H1 (cell line): ENCODE data around the gene RBFOX1. TPM values are rescaled to one million over a fixed set of nuclear protein-coding genes. Genes with fewer than 3 reads are reported as not detected.

Experiments used
- CTCF ChIA-PET: fragments of 300-600 bp; sonication (Branson Sonifier 250); formaldehyde crosslinking; loops from one replicate; lab custom pipeline; 2021; ENCODE audit not compliant: partially characterized antibody; lab: Charles Lee
- POLR2A ChIA-PET: fragments of 300-600 bp; sonication (Branson Sonifier 250); formaldehyde crosslinking; loops from one replicate; lab custom pipeline; 2021; ENCODE audit warnings: inconsistent platforms; ENCODE audit not compliant: partially characterized antibody; lab: Charles Lee
- DNase-seq, 2 experiments: peaks; one replicate each; pipeline versions ENCODE4 v3.0.0 to v3.0.0-alpha.2; 2010 to 2022; ENCODE audit warnings: low spot score in 2 of 2, low read depth in 1 of 2, mixed read lengths in 1 of 2
- FAIRE-seq: peaks from 2 replicates; lab custom pipeline; 2011; peaks lifted over from hg19 to GRCh38; lab: Jason Lieb, UNC
- H2AFZ ChIP-seq: 2 replicates; pipeline ENCODE4 v1.8.1; 2012; ENCODE audit warnings: low read length, inconsistent platforms
- H2AK5ac ChIP-seq: 2 replicates; pipeline ENCODE4 v1.6.1; 2013; ENCODE audit warnings: low read depth, low read length
- H2BK120ac ChIP-seq: replicated peaks from 2 replicates; pipeline ENCODE3; 2013; ENCODE audit warnings: low read depth, low read length, inconsistent platforms
- H2BK12ac ChIP-seq: 2 replicates; pipeline ENCODE4 v1.6.1; 2013; ENCODE audit warnings: low read depth, low read length
- H2BK15ac ChIP-seq: 2 replicates; pipeline ENCODE4 v1.6.1; 2013; ENCODE audit warnings: low read length
- H2BK20ac ChIP-seq: 2 replicates; pipeline ENCODE4 v1.6.1; 2013; ENCODE audit warnings: low read length
- H2BK5ac ChIP-seq: 2 replicates; pipeline ENCODE4 v1.6.1; 2013; ENCODE audit warnings: low read depth, low read length
- H3K14ac ChIP-seq: 2 replicates; pipeline ENCODE4 v1.6.1; 2013; ENCODE audit warnings: inconsistent platforms; ENCODE audit not compliant: insufficient read length
- H3K18ac ChIP-seq: 2 replicates; pipeline ENCODE4 v1.6.1; 2013; ENCODE audit warnings: low read length; ENCODE audit errors: extremely low read depth
- H3K23ac ChIP-seq: 2 replicates; pipeline ENCODE4 v1.6.1; 2013; ENCODE audit warnings: inconsistent platforms; ENCODE audit not compliant: insufficient read length
- H3K23me2 ChIP-seq: 2 replicates; pipeline ENCODE4 v1.6.1; 2013; ENCODE audit warnings: low read depth, low read length
- H3K27ac ChIP-seq: 2 replicates; pipeline ENCODE4 v1.6.1; 2011; ENCODE audit warnings: low read depth, low read length, inconsistent platforms
- H3K27me3 ChIP-seq, 4 experiments: replicated peaks in 1 of 4; 1 replicate in 1 of 4; 2 replicates in 3 of 4; pipeline versions ENCODE4 v1.6.1 to v1.8.1; 2011 to 2013; ENCODE audit warnings: low read length in 3 of 4, mild to moderate bottlenecking in 3 of 4, inconsistent platforms in 2 of 4, mixed read lengths in 2 of 4, moderate library complexity in 1 of 4; ENCODE audit not compliant: control insufficient read depth in 3 of 4, insufficient read depth in 3 of 4; ENCODE audit errors: extremely low read depth in 1 of 4
- H3K36me3 ChIP-seq, 4 experiments: 2 replicates each; pipeline versions ENCODE4 v1.6.1 to v1.8.1; 2011 to 2013; ENCODE audit warnings: mild to moderate bottlenecking in 4 of 4, low read length in 3 of 4, moderate library complexity in 2 of 4, control low read depth in 1 of 4, inconsistent platforms in 1 of 4; ENCODE audit not compliant: insufficient read depth in 4 of 4, control insufficient read depth in 2 of 4
- H3K4ac ChIP-seq: replicated peaks from 2 replicates; pipeline ENCODE3; 2013; ENCODE audit warnings: low read length, low read depth, mixed read lengths, inconsistent platforms; ENCODE audit not compliant: insufficient read length
- H3K4me1 ChIP-seq, 4 experiments: replicated peaks in 1 of 4; 1 replicate in 1 of 4; 2 replicates in 3 of 4; pipeline versions ENCODE4 v1.6.1 to v1.8.1; 2011 to 2013; ENCODE audit warnings: low read length in 3 of 4, inconsistent platforms in 2 of 4, mixed read lengths in 1 of 4; ENCODE audit not compliant: insufficient read depth in 4 of 4, control insufficient read depth in 3 of 4
- H3K4me2 ChIP-seq, 2 experiments: 2 replicates each; pipeline versions ENCODE4 v1.6.1 to v1.8.1; 2011 to 2013; ENCODE audit warnings: low read depth in 2 of 2, low read length in 2 of 2, control low read depth in 1 of 2, inconsistent platforms in 1 of 2, mild to moderate bottlenecking in 1 of 2; ENCODE audit not compliant: insufficient read depth in 1 of 2
- H3K4me3 ChIP-seq, 4 experiments: fragments of 200-600, 300-600 bp in 1 of 4; sonication (generic), shearing (Covaris generic), sonication (Bioruptor Twin) in 1 of 4; 2 replicates each; pipeline versions ENCODE4 v1.5.1 to v1.8.1; 2011 to 2016; ENCODE audit warnings: low read length in 4 of 4, low read depth in 3 of 4, control low read depth in 2 of 4, inconsistent platforms in 2 of 4, mild to moderate bottlenecking in 2 of 4, mixed read lengths in 1 of 4, moderate library complexity in 1 of 4; ENCODE audit not compliant: insufficient read depth in 2 of 4; ENCODE audit errors: extremely low read depth in 1 of 4
- H3K56ac ChIP-seq: replicated peaks from 2 replicates; pipeline ENCODE3; 2013; ENCODE audit warnings: low read depth, mild to moderate bottlenecking, mixed read lengths, low read length, inconsistent platforms; ENCODE audit not compliant: insufficient read length
- H3K79me1 ChIP-seq: 2 replicates; pipeline ENCODE4 v1.6.1; 2013; ENCODE audit warnings: low read depth, low read length, control low read depth
- H3K79me2 ChIP-seq, 2 experiments: 2 replicates each; pipeline versions ENCODE4 v1.6.1 to v1.8.1; 2012 to 2013; ENCODE audit warnings: low read length in 2 of 2, mild to moderate bottlenecking in 2 of 2, inconsistent platforms in 1 of 2; ENCODE audit not compliant: insufficient read depth in 2 of 2, control insufficient read depth in 1 of 2
- H3K9ac ChIP-seq, 4 experiments: replicated peaks in 1 of 4; 1 replicate in 1 of 4; 2 replicates in 3 of 4; pipeline versions ENCODE4 v1.6.1 to v1.8.1; 2011 to 2013; ENCODE audit warnings: low read depth in 3 of 4, low read length in 3 of 4, control low read depth in 2 of 4, mild to moderate bottlenecking in 2 of 4, moderate library complexity in 2 of 4, inconsistent platforms in 1 of 4; ENCODE audit errors: extremely low read depth in 1 of 4
- H3K9me3 ChIP-seq, 2 experiments: 2 replicates each; pipeline versions ENCODE4 v1.6.1 to v1.8.1; 2012 to 2013; ENCODE audit warnings: mild to moderate bottlenecking in 2 of 2, moderate library complexity in 2 of 2, control low read depth in 1 of 2, inconsistent platforms in 1 of 2, low read depth in 1 of 2, low read length in 1 of 2, mixed read lengths in 1 of 2; ENCODE audit not compliant: insufficient read depth in 2 of 2
- H4K20me1 ChIP-seq, 2 experiments: replicated peaks in 1 of 2; 2 replicates each; pipeline versions ENCODE3 to v1.8.1; 2011 to 2013; ENCODE audit warnings: inconsistent platforms in 2 of 2, low read length in 2 of 2, mild to moderate bottlenecking in 1 of 2; ENCODE audit not compliant: insufficient read depth in 2 of 2, control insufficient read depth in 1 of 2
- H4K5ac ChIP-seq: 2 replicates; pipeline ENCODE4 v1.6.1; 2013; ENCODE audit warnings: low read length, low read depth, mixed read lengths, inconsistent platforms; ENCODE audit not compliant: insufficient read length
- H4K8ac ChIP-seq: 2 replicates; pipeline ENCODE4 v1.8.0; 2013; ENCODE audit warnings: mild to moderate bottlenecking, moderate library complexity, low read length, inconsistent platforms; ENCODE audit not compliant: insufficient read depth; ENCODE audit errors: extremely low read depth
- H4K91ac ChIP-seq: replicated peaks from 2 replicates; pipeline ENCODE3; 2013; ENCODE audit warnings: low read length, mixed read lengths, inconsistent platforms; ENCODE audit not compliant: insufficient read length
- CBX8 ChIP-seq: fragments of 300-800, 300-1000 bp; sonication (generic); IDR thresholded peaks from 2 replicates; pipeline ENCODE4 v1.7.1; 2016; ENCODE audit warnings: low read depth, low read length, borderline replicate concordance
- CREB1 ChIP-seq: IDR thresholded peaks from 2 replicates; pipeline ENCODE4 v1.6.1; 2012; ENCODE audit warnings: inconsistent platforms
- E2F6 ChIP-seq: IDR thresholded peaks from 2 replicates; pipeline ENCODE4 v1.6.1; 2012; ENCODE audit warnings: inconsistent platforms
- EP300 ChIP-seq, 2 experiments: IDR thresholded peaks; 1 replicate in 1 of 2; 2 replicates in 1 of 2; pipeline ENCODE4 v1.6.1; 2011 to 2012; ENCODE audit warnings: low read depth in 2 of 2, low read length in 2 of 2, mild to moderate bottlenecking in 2 of 2, borderline replicate concordance in 1 of 2, inconsistent platforms in 1 of 2, moderate library complexity in 1 of 2
- HDAC6 ChIP-seq: IDR thresholded peaks from one replicate; pipeline ENCODE4 v1.7.1; 2012; ENCODE audit warnings: low read depth, mild to moderate bottlenecking, inconsistent platforms, low read length, moderate library complexity
- JUN ChIP-seq: IDR thresholded peaks from 2 replicates; pipeline ENCODE4 v1.6.1; 2011; ENCODE audit warnings: low read depth, mild to moderate bottlenecking, improper control_type of control experiment, low read length
- MAFK ChIP-seq: IDR thresholded peaks from 2 replicates; pipeline ENCODE4 v1.6.1; 2012; ENCODE audit warnings: low read depth, mild to moderate bottlenecking, improper control_type of control experiment, low read length
- POLR2A ChIP-seq, 2 experiments: IDR thresholded peaks; 1 replicate in 1 of 2; 2 replicates in 1 of 2; pipeline ENCODE4 v1.6.1; 2011; ENCODE audit warnings: low read depth in 2 of 2, low read length in 2 of 2, mild to moderate bottlenecking in 2 of 2; ENCODE audit errors: control extremely low read depth in 1 of 2
- RFX5 ChIP-seq: IDR thresholded peaks from 2 replicates; pipeline ENCODE4 v1.6.1; 2011; ENCODE audit warnings: low read depth, low read length, improper control_type of control experiment, borderline replicate concordance
- SAP30 ChIP-seq: fragments of 300-600 bp; sonication (generic); IDR thresholded peaks from 2 replicates; pipeline ENCODE4 v1.7.1; 2012; ENCODE audit warnings: low read length, moderate library complexity, mild to moderate bottlenecking, inconsistent platforms; ENCODE audit not compliant: insufficient read depth, insufficient replicate concordance
- SIN3A ChIP-seq, 2 experiments: IDR thresholded peaks in 1 of 2; conservative IDR thresholded peaks in 1 of 2; 2 replicates each; pipeline ENCODE4 v1.6.1; 2011 to 2012; ENCODE audit warnings: low read length in 2 of 2, improper control_type of control experiment in 1 of 2, low read depth in 1 of 2, mild to moderate bottlenecking in 1 of 2
- SP1 ChIP-seq: IDR thresholded peaks from 2 replicates; pipeline ENCODE4 v1.6.1; 2011; ENCODE audit warnings: low read depth, low read length
- ZNF274 ChIP-seq: IDR thresholded peaks from 2 replicates; pipeline ENCODE4 v1.7.0; 2012; ENCODE audit warnings: low read length, borderline replicate concordance; ENCODE audit errors: extremely low read depth
- WGBS, 2 experiments: shearing (Covaris generic) in 1 of 2; methylation state at CpG; one replicate each; pipeline versions ENCODE4 v1.1.6 to v1.1.7; 2013 to 2015; ENCODE audit warnings: low lambda C conversion rate in 2 of 2, mixed read lengths in 2 of 2, inconsistent platforms in 1 of 2, low coverage in 1 of 2, missing lambda C conversion rate in 1 of 2; ENCODE audit not compliant: insufficient replicate concordance in 2 of 2, insufficient coverage in 1 of 2, insufficient read length in 1 of 2; ENCODE audit errors: extremely low coverage in 1 of 2, missing lambda C conversion rate in 1 of 2; 5-methylcytosine and 5-hydroxymethylcytosine counted together
- polyA plus RNA-seq, 7 experiments: library from polyadenylated mRNA; depleted of rRNA in 3 of 7; stranded (reverse) in 5 of 7; unstranded in 2 of 7; fragments of >200 nt in 5 of 7; fragments of 200-250 nt in 2 of 7; gene quantifications; 1 replicate in 5 of 7; 2 replicates in 1 of 7; 4 replicates in 1 of 7; pipeline versions ENCODE4 v1.2.1 to v1.2.3, GENCODE V29; 2011 to 2013; ENCODE audit warnings: missing spikeins in 2 of 7, mixed read lengths in 2 of 7
- total RNA-seq: library from RNA; stranded (reverse); fragmentation: NEBNext Ultra II Directional; extraction: Animal tissue kit (Norgen Biotek cat#: 25700); gene quantifications from 2 replicates; pipeline ENCODE4 v1.2.1, GENCODE V29; 2021

RBFOX1 gene
- total and polyA plus RNA-seq, 2 of the 8 experiments (the other 6 are each of a cell fraction or from before 2014, with no cell fraction given): 1.7 to 2.8 TPM

- no peaks in the 10 kb centered on the region for H3K23me2 ChIP-seq
- no peak overlapping the region for H2AK5ac ChIP-seq
- H2BK120ac ChIP-seq: no peak overlapping the region
- no peak overlapping the region for H2BK20ac ChIP-seq
- H2BK15ac ChIP-seq: no peak overlapping the region
- H3K4me3 ChIP-seq: no peak overlapping the region
- H2BK12ac ChIP-seq: no peak overlapping the region
- no peak overlapping the region for H3K4ac ChIP-seq
- no peaks in the 10 kb centered on the region for H3K79me1 ChIP-seq
- H2BK5ac ChIP-seq: no peak overlapping the region
- FAIRE-seq (no peak), DNase-seq (no peak)
- no peak overlapping the region for H4K8ac ChIP-seq
- no peaks in the 10 kb centered on the region for H3K79me2 ChIP-seq
- no peak overlapping the region for H3K4me2 ChIP-seq
- H3K56ac ChIP-seq: no peak overlapping the region
- H2AFZ ChIP-seq: no peak overlapping the region
- WGBS, 2 experiments: 96% methylated on average over 10 of the region's 10 CpGs; no CpG with 5 or more reads in 1 of the 2 experiments
- no peak overlapping the region for H4K5ac ChIP-seq
- H3K18ac ChIP-seq: no peak overlapping the region
- ChIA-PET CTCF (no interaction called here), POLR2A (no interaction called here)
- H3K9ac ChIP-seq: no peak overlapping the region
- TF ChIP-seq RFX5 (no peak), JUN (no peak), MAFK (no peak), HDAC6 (no peak), CBX8 (no peak), SP1 (no peak), SIN3A (conservative IDR thresholded peaks at IDR 0.05 in 1 of 2, IDR thresholded peaks at IDR 0.05 in 1 of 2; ENCODE audit: low read depth in 1 of 2, low read length in 2 of 2) (no peak), E2F6 (no peak), ZNF274 (no peak), EP300 (IDR thresholded peaks at IDR 0.05; ENCODE audit: borderline replicate concordance in 1 of 2, low read depth in 2 of 2, low read length in 2 of 2) (no peak), CREB1 (no peak), POLR2A (IDR thresholded peaks at IDR 0.05; ENCODE audit: control extremely low read depth in 1 of 2, low read depth in 2 of 2, low read length in 2 of 2) (no peak), SAP30 (no peak)
- no peak overlapping the region for H4K91ac ChIP-seq
- no peak overlapping the region for H3K14ac ChIP-seq
- H3K9me3 ChIP-seq: no peaks in the 10 kb centered on the region
- H3K23ac ChIP-seq: no peak overlapping the region
- H3K27me3 ChIP-seq: no peaks in the 10 kb centered on the region
- no peak overlapping the region for H3K27ac ChIP-seq
- no peaks in the 10 kb centered on the region for H3K36me3 ChIP-seq
- no peaks in the 10 kb centered on the region for H4K20me1 ChIP-seq
- H3K4me1 ChIP-seq: no peaks in the 10 kb centered on the region
These were observed 149.4 kb downstream of the RBFOX1 start for GRCh38 chr16:7482032-7482431.
